Measurements from ENCODE around the gene HNRNPCL1. TPM values are rescaled to one million over a fixed set of nuclear protein-coding genes. Genes with fewer than 3 reads are reported as not detected.
A peak's percentile ranks its signal among the peaks of the same experiment; 100 is the strongest.
"Not testable (repeated sequence)": the region's sequence is repeated elsewhere in the genome, so short reads cannot be mapped to it uniquely, and the experiment has no call there.

The HNRNPCL1 gene
- total RNA-seq (2014; rRNA removed; shearing (Covaris generic)) = not detected in 2 replicates
- not detected in 2 replicates for polyA plus RNA-seq (2015; cell fraction: cytosol; rRNA removed)
- not detected in 2 replicates for polyA plus RNA-seq (2015; cell fraction: nucleus; rRNA removed)

- not testable (repeated sequence) for DNase-seq (ENCODE audit: low read depth)
These were observed at the start of gene HNRNPCL1 for GRCh38 chr1:12848620-12849019. HNRNPCL1 (minus strand) TSS chr1:12848720; CDS start chr1:12848289, 431 bp downstream.

DNA sequence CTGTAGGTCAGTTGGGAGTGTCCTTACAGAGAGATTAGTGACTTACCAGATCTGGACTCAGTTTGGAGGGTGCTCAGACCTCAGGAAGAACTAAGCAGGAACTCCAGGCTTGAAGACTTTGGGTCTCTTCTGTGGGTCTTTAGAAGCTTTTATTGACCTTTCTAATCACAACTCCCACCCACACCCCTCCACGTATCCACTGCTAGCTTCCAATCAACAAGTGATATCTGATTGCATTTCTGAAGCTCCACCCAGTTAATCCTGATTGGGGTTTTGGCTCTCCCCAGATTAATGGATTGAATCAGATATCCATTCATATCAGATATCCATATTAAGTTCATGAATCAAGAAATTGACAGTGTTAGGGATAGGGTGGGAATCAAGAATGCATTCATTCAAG lies 49.6 kb upstream of the HNRNPCL1 start, which contains the start of gene PRAMEF10:
TSS of gene PRAMEF10 (minus strand) at position 101 of the 400 bp plus-strand sequence. CDS start 2,423 bp downstream, outside the sequence.
- not testable (repeated sequence) for DNase-seq (ENCODE audit: low read depth)

GRCh38 chr1:12886101-12886500 lies 37.6 kb upstream of the HNRNPCL1 start, which contains the start of gene PRAMEF4:
PRAMEF4 (minus strand) TSS chr1:12886201; CDS start chr1:12883394, 2,807 bp downstream.
- DNase-seq (ENCODE audit: low read depth) = not testable (repeated sequence)

DNA sequence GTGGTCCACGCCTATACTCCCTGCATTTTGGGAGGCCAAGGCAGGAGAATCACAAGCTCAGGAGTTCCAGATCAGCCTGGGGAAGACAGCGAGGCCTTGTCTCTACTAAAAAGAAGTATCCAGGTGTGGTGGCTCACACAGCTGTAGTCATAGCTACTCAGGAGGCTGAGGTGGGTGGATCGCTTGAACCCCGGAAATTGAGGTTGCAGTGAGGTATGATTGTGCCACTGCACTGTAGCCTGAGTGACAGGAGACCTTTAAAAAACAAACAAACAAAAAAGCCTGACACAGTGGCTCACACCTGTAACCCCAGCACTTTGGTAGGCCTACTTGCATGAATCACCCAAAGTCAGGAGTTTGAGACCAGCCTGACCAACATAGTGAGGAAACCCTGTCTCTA lies 29.9 kb upstream of the HNRNPCL1 start:
- not testable (repeated sequence) for DNase-seq (ENCODE audit: low read depth)

DNA sequence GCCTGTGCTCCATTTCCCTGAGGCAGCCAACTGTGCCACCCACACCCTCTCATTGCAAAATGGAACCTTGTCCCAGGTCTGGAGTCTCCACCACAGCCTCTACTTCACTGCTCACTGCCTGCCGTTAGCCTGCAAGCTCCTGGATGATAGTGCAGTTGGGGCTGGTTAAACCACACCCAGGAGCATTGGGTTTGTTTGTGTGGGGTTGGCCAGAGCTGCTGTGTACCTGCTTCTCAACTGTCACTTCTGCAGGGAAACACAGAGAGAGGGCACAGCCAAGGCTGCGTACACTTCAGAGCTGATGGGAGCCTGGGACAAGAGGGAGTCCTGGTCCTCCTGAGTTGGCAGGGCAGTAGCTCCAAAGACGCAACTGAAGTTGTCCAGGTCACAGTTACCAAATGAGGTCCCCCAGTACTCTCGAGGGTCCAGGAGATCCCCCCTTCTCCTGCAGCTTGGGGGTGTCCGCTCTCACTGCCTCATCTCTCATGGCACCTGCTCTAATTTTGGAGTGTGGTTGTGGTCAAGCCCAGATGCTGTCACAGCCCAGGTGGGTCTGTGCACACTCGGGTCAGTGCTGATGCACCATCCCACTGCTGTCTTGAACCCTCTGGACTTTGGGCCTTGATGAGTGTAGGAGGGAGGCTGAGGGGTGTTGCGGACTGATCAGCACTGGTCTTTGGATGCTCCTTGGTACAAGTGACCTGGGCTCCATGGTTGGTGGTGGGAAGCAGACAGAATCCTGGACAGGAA lies 14.8 kb upstream of the HNRNPCL1 start:
- not testable (repeated sequence) for DNase-seq (ENCODE audit: low read depth)

DNA sequence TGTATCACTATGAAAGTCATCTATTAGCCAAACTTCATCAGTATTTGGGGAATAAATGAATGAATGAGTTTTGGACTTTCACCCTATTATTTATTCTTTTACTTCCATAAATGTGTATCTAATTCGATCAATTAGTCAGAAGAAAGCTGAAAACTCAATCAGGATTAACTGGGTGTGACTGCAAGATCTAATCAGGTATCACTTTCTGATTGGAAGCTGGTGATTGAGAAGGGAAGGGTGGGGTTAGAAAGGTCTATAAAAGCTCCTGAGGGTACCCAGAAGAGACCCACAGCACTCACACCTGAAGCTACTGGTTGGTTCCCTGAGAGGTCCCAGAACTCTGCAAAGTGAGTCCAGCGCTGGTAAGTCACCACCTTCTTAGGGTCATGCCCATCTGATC lies 8.3 kb upstream of the HNRNPCL1 start, which contains the start of gene PRAMEF2:
TSS of gene PRAMEF2 (plus strand) at position 301 of the 400 bp plus-strand sequence. CDS start 1,924 bp downstream, outside the sequence.
- not testable (repeated sequence) for DNase-seq (ENCODE audit: low read depth)

- peak; percentile 88 for DNase-seq (ENCODE audit: low read depth)
These were observed 3.3 kb upstream of the HNRNPCL1 start for GRCh38 chr1:12851779-12852178.

DNA sequence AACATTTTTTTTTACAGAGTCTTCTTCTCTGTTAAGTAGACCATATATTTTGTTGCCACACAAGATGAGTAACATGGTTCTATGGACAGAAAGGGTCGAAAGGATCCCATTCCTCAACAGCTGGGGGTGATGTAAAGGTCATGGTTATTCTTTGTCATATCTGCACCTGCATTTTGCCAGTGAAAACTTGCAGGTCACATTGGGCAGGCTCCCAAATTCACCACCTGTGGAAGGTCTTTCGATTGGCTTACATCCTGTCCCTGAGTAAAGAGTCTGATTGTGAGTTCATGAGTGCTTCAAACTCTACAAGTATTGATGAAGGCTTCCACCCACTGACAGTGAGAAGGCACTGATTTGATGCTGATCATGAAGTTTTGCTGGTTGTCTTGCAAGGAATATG lies 15.3 kb downstream of the HNRNPCL1 start:
- DNase-seq (ENCODE audit: low read depth) = not testable (repeated sequence)

DNA sequence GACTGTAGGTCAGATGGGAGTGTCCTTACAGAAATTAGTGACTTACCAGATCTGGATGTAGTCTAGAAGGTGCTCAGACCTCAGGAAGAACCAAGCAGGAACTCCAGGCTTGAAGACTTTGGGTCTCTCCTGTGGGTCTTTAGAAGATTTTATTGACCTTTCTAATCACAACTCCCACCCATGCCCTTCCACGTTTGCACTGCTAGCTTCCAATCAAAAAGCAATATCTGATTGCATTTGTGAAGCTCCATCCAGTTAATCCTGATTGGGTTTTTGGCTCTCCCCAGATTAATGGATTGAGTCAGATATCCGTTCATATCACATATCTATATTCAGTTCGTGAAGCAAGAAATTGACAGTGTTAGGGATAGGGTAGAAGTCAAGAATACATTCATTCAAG lies 17.2 kb downstream of the HNRNPCL1 start, which contains the start of gene PRAMEF11:
TSS of gene PRAMEF11 (minus strand) at position 101 of the 400 bp plus-strand sequence. CDS start 2,621 bp downstream, outside the sequence.
- not testable (repeated sequence) for DNase-seq (ENCODE audit: low read depth)

GRCh38 chr1:12819061-12819460 lies 29.5 kb downstream of the HNRNPCL1 start:
- not testable (repeated sequence) for DNase-seq (ENCODE audit: low read depth)

DNA sequence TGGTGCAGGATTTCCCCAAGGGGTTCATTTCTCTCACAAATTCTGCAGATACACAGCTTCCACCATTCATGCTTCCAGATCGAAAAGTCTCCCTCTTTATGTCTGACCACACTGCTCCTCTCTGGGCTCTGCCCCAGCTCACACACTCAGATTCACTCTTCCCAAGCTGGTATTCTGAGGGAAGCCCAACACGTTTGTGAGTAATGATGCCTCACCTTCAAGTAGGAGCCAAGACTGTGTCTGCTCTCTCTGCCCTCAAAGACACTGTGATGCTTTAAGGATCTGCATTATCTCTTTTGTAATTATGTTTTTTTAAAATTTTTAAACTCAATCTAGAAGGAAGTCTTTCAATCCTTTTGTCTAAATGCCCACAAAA lies 37.1 kb downstream of the HNRNPCL1 start:
- DNase-seq (ENCODE audit: low read depth) = peak; percentile 76

- peak; percentile 85 for DNase-seq (ENCODE audit: low read depth)
These were observed 37.7 kb downstream of the HNRNPCL1 start for GRCh38 chr1:12810691-12811408.

DNA sequence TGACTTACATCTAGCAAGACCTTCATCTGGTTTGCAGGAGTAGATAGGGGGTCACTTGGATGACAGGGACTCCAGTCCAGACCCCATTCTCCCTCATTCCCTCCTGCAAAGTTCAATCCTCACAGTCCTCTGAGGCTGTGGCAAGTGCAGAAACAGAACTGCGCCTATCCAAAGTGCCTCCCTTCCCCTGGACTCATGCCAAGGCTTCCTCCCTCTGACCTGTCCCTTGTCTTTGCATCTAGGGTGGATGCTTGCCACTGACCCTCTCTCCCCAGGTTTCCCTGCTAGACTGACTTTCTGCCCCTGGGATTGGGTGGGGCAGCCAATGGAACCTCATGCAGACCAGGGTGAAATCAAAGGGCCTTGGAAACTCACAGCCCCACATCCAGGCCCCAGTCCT lies 38.6 kb downstream of the HNRNPCL1 start:
- no peak for DNase-seq (ENCODE audit: low read depth)

DNA sequence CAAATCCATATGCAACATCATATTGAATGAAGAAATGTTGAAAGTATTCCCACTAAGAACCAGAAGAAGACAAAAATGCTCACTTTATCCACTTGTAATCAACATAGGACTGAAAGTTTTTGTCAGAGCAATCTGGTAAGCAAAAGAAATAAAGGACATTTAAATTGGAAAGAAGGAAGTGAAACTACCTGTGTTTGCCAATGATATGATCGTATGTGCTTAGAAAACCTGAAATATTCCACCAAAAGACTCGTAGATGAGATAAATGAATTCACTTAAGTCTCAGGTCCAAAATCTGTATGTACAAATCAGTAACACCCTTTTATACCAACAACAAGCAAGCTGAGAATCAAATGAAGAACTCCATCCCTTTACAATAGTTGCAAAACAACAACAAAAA lies 48.8 kb downstream of the HNRNPCL1 start:
- no peak for DNase-seq (ENCODE audit: low read depth)

GRCh38 chr1:12798911-12799310 lies 49.6 kb downstream of the HNRNPCL1 start:
- no peak for DNase-seq (ENCODE audit: low read depth)

Other genes with a start within 250 kb of the HNRNPCL1 start
- 0.10 TPM in 1 of 2 replicates, not detected in the other for gene DHRS3, start 230.5 kb downstream of the HNRNPCL1 start, total RNA-seq (2014; rRNA removed; shearing (Covaris generic))
- gene AADACL4, start 204.6 kb downstream of the HNRNPCL1 start, total RNA-seq (2014; rRNA removed; shearing (Covaris generic)) = not detected in 2 replicates
- not detected in 2 replicates for gene AADACL3, start 132.6 kb downstream of the HNRNPCL1 start, total RNA-seq (2014; rRNA removed; shearing (Covaris generic))
- not detected in 2 replicates for gene CFAP107, start 102.5 kb downstream of the HNRNPCL1 start, total RNA-seq (2014; rRNA removed; shearing (Covaris generic))
- not detected in 2 replicates for gene PRAMEF12, start 75.0 kb downstream of the HNRNPCL1 start, total RNA-seq (2014; rRNA removed; shearing (Covaris generic))
- not detected in 2 replicates for gene PRAMEF1, start 57.3 kb downstream of the HNRNPCL1 start, total RNA-seq (2014; rRNA removed; shearing (Covaris generic))
- not detected in 2 replicates for gene PRAMEF11, start 17.3 kb downstream of the HNRNPCL1 start, total RNA-seq (2014; rRNA removed; shearing (Covaris generic))
- not detected in 2 replicates for gene PRAMEF2, start 8.4 kb upstream of the HNRNPCL1 start, total RNA-seq (2014; rRNA removed; shearing (Covaris generic))
- gene PRAMEF4, start 37.5 kb upstream of the HNRNPCL1 start, total RNA-seq (2014; rRNA removed; shearing (Covaris generic)) = not detected in 2 replicates
- not detected in 2 replicates for gene PRAMEF10, start 49.5 kb upstream of the HNRNPCL1 start, total RNA-seq (2014; rRNA removed; shearing (Covaris generic))
- gene PRAMEF7, start 67.9 kb upstream of the HNRNPCL1 start, total RNA-seq (2014; rRNA removed; shearing (Covaris generic)) = not detected in 2 replicates
- not detected in 2 replicates for gene PRAMEF6, start 98.9 kb upstream of the HNRNPCL1 start, total RNA-seq (2014; rRNA removed; shearing (Covaris generic))
- gene PRAMEF27, start 207.9 kb upstream of the HNRNPCL1 start, total RNA-seq (2014; rRNA removed; shearing (Covaris generic)) = not detected in 2 replicates
- gene HNRNPCL3, start 212.0 kb upstream of the HNRNPCL1 start, total RNA-seq (2014; rRNA removed; shearing (Covaris generic)) = not detected in 2 replicates
- gene PRAMEF25, start 222.1 kb upstream of the HNRNPCL1 start, total RNA-seq (2014; rRNA removed; shearing (Covaris generic)) = not detected in 2 replicates

Data from HT1080 (cell line).